Endothelial cell of umbilical vein (primary cell): Measurements from ENCODE around the gene DCDC1. TPM values are rescaled to one million over a fixed set of nuclear protein-coding genes. Genes with fewer than 3 reads are reported as not detected.

Experiments used
- BruUV-seq: library from RNA; stranded (reverse); fragments of 400-500 nt; replicated peaks from 2 replicates; lab custom pipeline; 2021; lab: Mats Ljungman, UMichigan
- CTCF ChIA-PET: fragments of 300-600, 350-600 bp; sonication (Branson Sonifier 250); formaldehyde crosslinking; loops from one replicate; lab custom pipeline; 2021; ENCODE audit warnings: antibody characterized with exemption, inconsistent platforms; lab: Charles Lee
- POLR2A ChIA-PET: fragments of 300-600, 350-600 bp; sonication (Branson Sonifier 250); formaldehyde crosslinking; loops from one replicate; lab custom pipeline; 2021; ENCODE audit warnings: antibody characterized with exemption, inconsistent platforms; lab: Charles Lee
- DNase-seq: peaks from one replicate; pipeline ENCODE4 v3.0.0-alpha.2; 2011; ENCODE audit warnings: low read depth, low spot score
- FAIRE-seq: peaks from 2 replicates; lab custom pipeline; 2011; peaks lifted over from hg19 to GRCh38; lab: Jason Lieb, UNC
- H2AFZ ChIP-seq: 2 replicates; pipeline ENCODE4 v1.6.0; 2012; ENCODE audit warnings: low read depth, low read length, control low read depth, inconsistent platforms
- H3K27ac ChIP-seq: 2 replicates; pipeline ENCODE4 v1.5.1; 2011; ENCODE audit warnings: low read depth, mild to moderate bottlenecking, control low read depth, low read length, moderate library complexity; ENCODE audit not compliant: insufficient read depth
- H3K27me3 ChIP-seq, 2 experiments: 2 replicates each; pipeline versions ENCODE4 v1.6.0 to v1.6.1; 2011; ENCODE audit warnings: low read length in 2 of 2, mixed read lengths in 1 of 2; ENCODE audit not compliant: control insufficient read depth in 2 of 2, insufficient read depth in 2 of 2
- H3K36me3 ChIP-seq, 2 experiments: 2 replicates in 1 of 2; 3 replicates in 1 of 2; pipeline ENCODE4 v1.5.1; 2011; ENCODE audit warnings: low read length in 2 of 2, mild to moderate bottlenecking in 1 of 2, moderate library complexity in 1 of 2; ENCODE audit not compliant: control insufficient read depth in 2 of 2, insufficient read depth in 2 of 2; ENCODE audit errors: extremely low read depth in 1 of 2
- H3K4me1 ChIP-seq: 3 replicates; pipeline ENCODE4 v1.5.1; 2011; ENCODE audit warnings: mild to moderate bottlenecking, low read length; ENCODE audit not compliant: control insufficient read depth, insufficient read depth; ENCODE audit errors: extremely low read depth
- H3K4me2 ChIP-seq: 2 replicates; pipeline ENCODE4 v1.6.1; 2011; ENCODE audit warnings: low read length, control low read depth, mixed read lengths; ENCODE audit not compliant: insufficient read depth
- H3K4me3 ChIP-seq, 3 experiments: fragments of 200-600 bp in 1 of 3; sonication (generic), shearing (Covaris generic) in 1 of 3; replicated peaks in 1 of 3; 2 replicates each; pipeline ENCODE4 v1.5.1; 2011 to 2016; ENCODE audit warnings: control low read depth in 3 of 3, low read length in 3 of 3, mild to moderate bottlenecking in 2 of 3, inconsistent platforms in 1 of 3, low read depth in 1 of 3, moderate library complexity in 1 of 3; ENCODE audit not compliant: insufficient read depth in 1 of 3
- H3K79me2 ChIP-seq: 2 replicates; pipeline ENCODE4 v1.6.0; 2012; ENCODE audit warnings: low read length, inconsistent platforms; ENCODE audit not compliant: control insufficient read depth, insufficient read depth
- H3K9ac ChIP-seq: replicated peaks from 2 replicates; pipeline ENCODE3; 2011; ENCODE audit warnings: low read length, control low read depth; ENCODE audit not compliant: insufficient read depth; ENCODE audit errors: extremely low read depth
- H3K9me1 ChIP-seq: replicated peaks from 3 replicates; pipeline ENCODE4 v1.6.0; 2011; ENCODE audit warnings: mild to moderate bottlenecking, low read length; ENCODE audit not compliant: control insufficient read depth, insufficient read depth; ENCODE audit errors: extremely low read depth
- H3K9me3 ChIP-seq: replicated peaks from 2 replicates; pipeline ENCODE4 v1.5.1; 2012; ENCODE audit warnings: low read length, inconsistent platforms; ENCODE audit not compliant: control insufficient read depth, insufficient read depth
- H4K20me1 ChIP-seq: replicated peaks from 2 replicates; pipeline ENCODE3; 2011; ENCODE audit warnings: mild to moderate bottlenecking, low read length; ENCODE audit not compliant: control insufficient read depth, insufficient read depth; ENCODE audit errors: extremely low read depth
- EZH2 ChIP-seq: IDR thresholded peaks from 2 replicates; pipeline ENCODE4 v1.6.1; 2012; ENCODE audit warnings: borderline replicate concordance, low read depth, mild to moderate bottlenecking, moderate library complexity, low read length, inconsistent platforms; ENCODE audit not compliant: severe bottlenecking
- FOS ChIP-seq: IDR thresholded peaks from 2 replicates; pipeline ENCODE4 v1.6.1; 2011; ENCODE audit warnings: mild to moderate bottlenecking, low read length, moderate library complexity, borderline replicate concordance; ENCODE audit not compliant: insufficient read depth
- GATA2 ChIP-seq: IDR thresholded peaks from 2 replicates; pipeline ENCODE4 v1.7.0; 2011; ENCODE audit warnings: low read depth, mild to moderate bottlenecking, moderate library complexity, mixed read lengths, low read length; ENCODE audit not compliant: insufficient read length, insufficient read depth
- JUN ChIP-seq: IDR thresholded peaks from 2 replicates; pipeline ENCODE4 v1.6.1; 2011; ENCODE audit warnings: borderline replicate concordance, low read depth; ENCODE audit not compliant: insufficient read length, insufficient read depth
- MYC ChIP-seq: IDR thresholded peaks from one replicate; pipeline ENCODE4 v1.6.1; 2011; ENCODE audit warnings: mild to moderate bottlenecking, low read depth, low read length
- POLR2A ChIP-seq: IDR thresholded peaks from 2 replicates; pipeline ENCODE4 v1.6.1; 2012; ENCODE audit warnings: low read depth, mild to moderate bottlenecking, control low read depth, low read length
- POLR2AphosphoS5 ChIP-seq: IDR thresholded peaks from 2 replicates; pipeline ENCODE4 v1.6.1; 2012; ENCODE audit warnings: low read depth, mild to moderate bottlenecking, control low read depth, low read length, moderate library complexity; ENCODE audit not compliant: insufficient read depth
- dilution Hi-C: fragments of 300-500 bp; cut with MboI; formaldehyde crosslinking; loops from one replicate; pipeline ENCODE4 v1.15.0; 2019; ENCODE audit warnings: low sequenced_read_pairs; ENCODE audit not compliant: extremely low pct_ligation_motif_present
- intact Hi-C: fragments of 100-400 bp; cut with micrococcal nuclease; formaldehyde crosslinking; loops from one replicate; pipeline ENCODE4 v1.10.0; 2022
- polyA plus RNA-seq, 4 experiments: library from polyadenylated mRNA; depleted of rRNA in 3 of 4; stranded (reverse) in 3 of 4; unstranded in 1 of 4; fragments of >200 nt; gene quantifications; 2 replicates each; pipeline versions ENCODE4 v1.2.1 to v1.2.3, GENCODE V29; 2011 to 2012; ENCODE audit warnings: missing spikeins in 1 of 4
- total RNA-seq: library from RNA; stranded (reverse); gene quantifications from 2 replicates; pipeline ENCODE4 v1.2.3, GENCODE V29; 2021
- TF ChIP-seq, protein P1 (sequence below), 2 donors: IDR thresholded peaks; 1 replicate in 1 of 2; 2 replicates in 1 of 2; pipeline ENCODE4 v1.5.1; 2011; ENCODE audit warnings: low read length in 2 of 2, mild to moderate bottlenecking in 2 of 2, moderate library complexity in 2 of 2, control low read depth in 1 of 2, inconsistent platforms in 1 of 2, low read depth in 1 of 2; ENCODE audit not compliant: insufficient read depth in 1 of 2; ENCODE audit errors: extremely low read depth in 1 of 2
- TF ChIP-seq, protein P2 (sequence below): IDR thresholded peaks from 2 replicates; pipeline ENCODE4 v1.6.1; 2011; ENCODE audit not compliant: insufficient read depth, insufficient read length

DCDC1 gene
- total and polyA plus RNA-seq, 2 donors (not counting 3 experiments of a cell fraction or from before 2014, with no cell fraction given) = 0.04 TPM; not detected in 1

DNA sequence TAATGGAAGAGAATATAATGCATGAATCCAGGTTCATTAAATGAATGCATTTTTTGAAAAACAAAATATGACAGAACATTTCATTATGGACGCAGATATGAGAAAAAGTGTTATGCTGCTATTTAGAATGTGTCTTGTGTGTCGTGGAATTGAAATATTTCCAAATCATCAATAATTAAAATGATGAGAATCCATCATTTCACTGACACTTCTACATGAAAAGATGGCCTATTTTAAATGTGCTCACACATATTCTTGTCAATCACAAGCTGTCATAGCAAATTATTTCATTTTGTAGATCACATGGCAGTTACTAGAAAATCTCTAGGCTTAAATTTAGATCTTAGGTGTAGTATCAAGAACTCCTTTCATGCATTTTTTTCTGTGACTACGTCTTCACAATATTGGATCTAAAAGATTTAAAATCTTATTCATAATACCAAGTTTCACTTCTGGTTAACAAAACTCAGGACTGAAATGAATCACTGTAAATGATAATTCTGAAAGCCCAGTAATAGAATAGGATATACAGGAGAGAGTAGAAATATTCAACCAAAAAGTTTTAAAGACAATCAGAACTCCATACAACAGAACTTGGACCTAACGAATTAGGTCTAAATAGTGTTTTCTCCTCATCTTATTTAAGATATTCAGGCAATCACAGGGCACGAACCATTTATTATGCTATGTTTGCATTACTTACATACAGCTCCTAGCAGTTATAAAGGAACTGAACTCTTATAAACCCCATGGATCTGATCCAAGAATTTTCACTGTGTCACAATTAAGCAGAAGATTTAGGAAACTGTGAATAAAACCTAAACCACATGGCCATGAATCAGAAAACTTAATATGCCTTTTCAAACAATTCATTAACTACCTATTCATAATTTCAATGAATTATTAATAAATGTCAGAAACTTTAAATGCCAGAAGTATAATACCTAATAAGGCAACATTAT lies 67.7 kb downstream of the DCDC1 start:
- Histone ChIP-seq H4K20me1 (no peaks in the 10 kb centered on the region), H3K4me2 (no peak overlapping the region), H3K27ac (no peak overlapping the region), H3K79me2 (no peaks in the 10 kb centered on the region), H3K9me3 (no peaks in the 10 kb centered on the region), H3K36me3 (no peaks in the 10 kb centered on the region), H3K4me3 (no peak overlapping the region), H2AFZ (no peak overlapping the region), H3K27me3 (no peaks in the 10 kb centered on the region), H3K9ac (no peak overlapping the region), H3K4me1 (no peaks in the 10 kb centered on the region), H3K9me1 (no peaks in the 10 kb centered on the region)
- CTCF ChIA-PET = no interaction called here
- DNase-seq (no peak), FAIRE-seq (no peak)
- POLR2A ChIA-PET = no interaction called here
- BruUV-seq = no TSS peak
- dilution Hi-C loops (no loop called here), intact Hi-C loops (no loop called here)
- TF ChIP-seq POLR2A (no peak), EZH2 (no peak), GATA2 (no peak), JUN (no peak), MYC (no peak), FOS (no peak), POLR2AphosphoS5 (no peak)
- TF ChIP-seq, protein P1, sequence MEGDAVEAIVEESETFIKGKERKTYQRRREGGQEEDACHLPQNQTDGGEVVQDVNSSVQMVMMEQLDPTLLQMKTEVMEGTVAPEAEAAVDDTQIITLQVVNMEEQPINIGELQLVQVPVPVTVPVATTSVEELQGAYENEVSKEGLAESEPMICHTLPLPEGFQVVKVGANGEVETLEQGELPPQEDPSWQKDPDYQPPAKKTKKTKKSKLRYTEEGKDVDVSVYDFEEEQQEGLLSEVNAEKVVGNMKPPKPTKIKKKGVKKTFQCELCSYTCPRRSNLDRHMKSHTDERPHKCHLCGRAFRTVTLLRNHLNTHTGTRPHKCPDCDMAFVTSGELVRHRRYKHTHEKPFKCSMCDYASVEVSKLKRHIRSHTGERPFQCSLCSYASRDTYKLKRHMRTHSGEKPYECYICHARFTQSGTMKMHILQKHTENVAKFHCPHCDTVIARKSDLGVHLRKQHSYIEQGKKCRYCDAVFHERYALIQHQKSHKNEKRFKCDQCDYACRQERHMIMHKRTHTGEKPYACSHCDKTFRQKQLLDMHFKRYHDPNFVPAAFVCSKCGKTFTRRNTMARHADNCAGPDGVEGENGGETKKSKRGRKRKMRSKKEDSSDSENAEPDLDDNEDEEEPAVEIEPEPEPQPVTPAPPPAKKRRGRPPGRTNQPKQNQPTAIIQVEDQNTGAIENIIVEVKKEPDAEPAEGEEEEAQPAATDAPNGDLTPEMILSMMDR (IDR thresholded peaks at IDR 0.05; ENCODE audit: extremely low read depth in 1 of 2, insufficient read depth in 1 of 2, low read depth in 1 of 2, low read length in 2 of 2) = no peak
- TF ChIP-seq, protein P2, sequence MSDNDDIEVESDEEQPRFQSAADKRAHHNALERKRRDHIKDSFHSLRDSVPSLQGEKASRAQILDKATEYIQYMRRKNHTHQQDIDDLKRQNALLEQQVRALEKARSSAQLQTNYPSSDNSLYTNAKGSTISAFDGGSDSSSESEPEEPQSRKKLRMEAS = no peak
